HG03175 (cell line): ENCODE data around the gene SPECC1.
"Not testable (repeated sequence)": the region's sequence is repeated elsewhere in the genome, so short reads cannot be mapped to it uniquely, and the experiment has no call there.

Experiments
- ATAC-seq: cut with Tn5 transposase; IDR thresholded peaks from one replicate; pipeline ENCODE4 v1.9.1; 2021; ENCODE audit warnings: mild to moderate bottlenecking, moderate library complexity; ENCODE audit not compliant: unreplicated experiment

The SPECC1 gene

DNA sequence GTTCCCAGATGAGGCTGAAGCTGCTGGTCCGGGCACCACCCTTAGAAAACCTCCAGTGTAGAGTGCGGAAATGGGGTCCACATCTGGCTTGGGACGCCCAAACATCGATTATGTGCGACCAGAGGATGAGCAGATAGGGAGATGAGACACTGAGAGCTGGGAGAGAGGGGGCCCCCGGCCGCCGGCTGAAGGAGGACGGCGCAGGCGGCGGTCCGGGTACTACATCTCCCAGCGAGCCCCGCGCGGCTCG is 182 bp upstream of the SPECC1 start:
- ATAC-seq: no peak

DNA sequence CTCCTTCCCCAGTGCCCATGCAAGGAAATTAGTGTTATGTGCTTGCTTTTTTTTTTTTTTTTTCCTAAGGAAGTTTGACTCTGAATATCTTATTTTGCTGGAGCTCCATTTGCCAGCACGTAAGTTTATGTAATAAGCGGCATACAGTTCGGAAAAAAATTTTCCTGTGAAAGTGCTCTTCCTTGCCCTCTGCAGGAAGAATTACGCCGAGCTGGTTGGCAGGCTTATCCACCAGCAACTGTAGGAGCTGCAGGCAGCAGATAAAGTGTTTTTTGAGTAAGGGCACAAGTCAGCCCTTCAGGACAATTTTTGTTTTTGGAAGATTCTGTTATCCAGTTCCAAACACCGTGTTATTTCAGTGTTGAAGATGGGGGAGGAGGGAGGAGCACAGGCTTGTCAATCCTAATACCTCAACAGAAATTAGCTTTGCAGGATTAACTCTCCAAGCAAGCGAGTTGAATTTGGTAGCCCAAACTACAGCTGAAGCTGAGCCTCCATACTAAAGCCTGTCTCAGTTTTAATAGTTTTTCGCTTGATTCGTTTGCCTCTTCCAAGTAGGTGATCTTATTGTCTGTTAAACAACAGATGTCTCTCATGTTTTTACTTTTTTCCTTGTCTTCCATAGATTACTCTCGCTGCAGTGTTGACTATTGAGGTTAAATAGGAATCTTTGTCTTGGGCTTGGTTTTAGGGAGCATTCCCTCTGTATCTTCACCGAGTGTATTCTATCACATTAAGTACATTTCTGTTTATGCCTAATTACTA is 1.1 kb downstream of the SPECC1 start:
- ATAC-seq: no peak

DNA sequence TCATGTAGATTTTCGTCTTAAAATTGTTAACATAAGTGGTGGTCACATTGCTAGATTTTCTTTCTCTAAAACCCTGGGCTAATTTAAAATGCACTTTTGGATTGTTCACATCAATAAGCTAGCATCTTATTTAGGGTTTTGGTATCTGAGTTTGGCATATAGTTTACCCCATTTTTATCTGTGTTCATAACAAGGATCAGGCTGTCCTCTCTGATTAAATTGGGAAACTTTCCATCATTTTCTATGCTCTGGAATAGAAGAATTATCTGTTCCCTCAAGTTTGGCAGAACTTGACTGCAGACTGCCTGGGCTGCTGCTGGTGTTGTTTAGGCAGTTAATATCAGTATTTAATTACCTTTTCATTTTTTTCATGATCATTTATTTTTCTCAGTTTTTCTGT is 1.8 kb downstream of the SPECC1 start:
- no peak for ATAC-seq

DNA sequence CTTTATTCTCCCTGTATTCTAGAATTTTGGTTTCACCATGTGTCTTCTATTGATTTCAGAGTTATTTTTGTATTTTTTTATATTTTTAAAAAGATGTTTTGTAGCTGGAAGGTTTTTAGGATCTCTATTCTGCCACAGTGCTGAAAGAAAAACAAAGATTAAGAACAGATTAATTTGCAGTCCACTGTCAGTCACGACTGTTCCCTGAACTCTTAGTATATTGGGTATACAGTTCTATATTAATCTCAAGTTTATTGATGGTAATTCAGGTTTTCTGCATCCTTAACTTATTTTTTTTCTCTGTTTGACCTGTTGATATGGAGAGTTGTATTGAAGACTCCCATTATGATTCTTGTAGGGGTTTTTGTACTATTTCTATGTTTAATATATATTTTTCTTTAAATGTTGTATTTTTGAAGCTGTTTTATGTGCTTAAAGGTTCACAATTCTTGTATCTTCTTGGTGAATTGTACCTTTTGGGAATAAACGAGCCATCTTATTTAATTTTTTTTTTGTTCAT is 2.9 kb downstream of the SPECC1 start:
- ATAC-seq: no peak

DNA sequence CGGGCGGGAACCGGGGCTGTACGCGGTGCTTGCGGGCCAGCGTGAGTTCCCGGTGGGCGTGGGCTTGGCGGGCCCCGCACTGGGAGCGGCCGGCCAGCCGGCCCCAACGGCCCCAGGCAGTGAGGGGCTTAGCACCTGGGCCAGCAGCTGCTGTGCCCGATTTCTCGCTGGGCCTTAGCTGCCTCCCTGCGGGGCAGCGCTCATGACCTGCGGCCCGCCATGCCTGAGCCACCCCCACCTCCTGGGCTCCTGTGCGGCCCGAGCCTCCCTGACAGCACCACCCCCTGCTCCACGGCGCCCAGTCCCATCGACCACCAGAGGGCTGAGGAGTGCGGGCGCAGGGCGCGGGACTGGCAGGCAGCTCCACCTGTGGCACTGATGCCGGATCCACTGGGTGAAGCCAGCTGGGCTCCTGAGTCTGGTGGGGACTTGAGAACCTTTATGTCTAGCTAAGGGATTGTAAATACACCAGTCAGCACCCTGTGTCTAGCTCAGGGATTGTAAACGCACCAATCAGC is 7.4 kb downstream of the SPECC1 start:
- ATAC-seq: not testable (repeated sequence)

DNA sequence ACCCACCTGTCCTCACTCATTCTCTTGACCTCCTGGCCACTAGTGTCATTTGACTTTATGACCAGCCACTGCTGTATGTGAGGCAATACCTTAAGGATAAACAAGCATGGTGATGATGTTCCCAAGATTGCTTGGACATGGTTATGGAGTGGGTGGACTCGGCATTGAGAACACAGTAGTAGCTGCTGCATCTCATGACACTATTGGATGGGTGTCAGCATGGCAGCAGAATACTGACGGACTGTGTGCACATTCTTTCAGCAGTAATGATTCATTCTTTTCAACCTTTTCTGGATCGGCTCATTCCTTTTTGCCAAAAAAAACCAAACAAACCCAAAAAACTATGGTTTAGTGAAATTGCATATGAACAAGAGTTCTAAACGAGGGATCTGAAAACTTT is 13.5 kb downstream of the SPECC1 start:
- ATAC-seq: no peak

DNA sequence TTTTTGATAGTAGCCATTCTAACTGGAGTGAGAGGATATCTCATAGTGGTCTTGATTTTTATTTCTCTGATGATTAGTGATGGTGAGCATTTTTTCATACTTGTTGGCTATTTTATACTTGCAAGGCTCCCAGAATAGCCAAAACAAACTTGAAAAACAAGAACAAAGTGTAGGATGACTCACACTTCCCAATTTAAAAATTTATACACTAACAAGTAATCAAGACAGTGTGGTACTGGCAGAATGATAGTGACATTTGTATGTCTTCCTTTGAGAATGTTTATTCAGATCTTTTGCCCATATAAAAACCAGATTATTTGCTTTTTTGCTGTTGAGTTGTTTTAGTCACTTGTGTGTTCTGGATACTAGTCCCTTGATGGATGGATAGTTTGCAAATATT is 17.8 kb downstream of the SPECC1 start:
- no peak for ATAC-seq

DNA sequence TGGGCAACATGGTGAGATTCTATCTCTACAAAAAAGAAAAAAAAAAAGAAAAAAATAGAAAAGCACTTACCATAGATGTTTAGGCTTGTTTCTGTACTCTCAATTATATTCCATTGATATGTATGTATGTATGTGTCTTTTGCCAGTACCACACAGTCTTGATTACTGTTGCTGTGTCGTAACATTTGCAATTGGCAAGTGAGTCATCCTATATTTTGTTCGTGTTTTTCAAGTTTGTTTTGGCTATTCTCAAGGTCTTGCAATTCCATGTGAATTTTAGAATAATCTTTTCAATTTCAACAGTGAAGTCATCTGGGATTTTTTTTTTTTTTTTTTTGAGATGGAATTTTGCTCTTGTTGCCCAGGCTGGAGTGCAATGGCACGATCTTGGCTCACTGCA is 19.3 kb downstream of the SPECC1 start:
- ATAC-seq: no peak

DNA sequence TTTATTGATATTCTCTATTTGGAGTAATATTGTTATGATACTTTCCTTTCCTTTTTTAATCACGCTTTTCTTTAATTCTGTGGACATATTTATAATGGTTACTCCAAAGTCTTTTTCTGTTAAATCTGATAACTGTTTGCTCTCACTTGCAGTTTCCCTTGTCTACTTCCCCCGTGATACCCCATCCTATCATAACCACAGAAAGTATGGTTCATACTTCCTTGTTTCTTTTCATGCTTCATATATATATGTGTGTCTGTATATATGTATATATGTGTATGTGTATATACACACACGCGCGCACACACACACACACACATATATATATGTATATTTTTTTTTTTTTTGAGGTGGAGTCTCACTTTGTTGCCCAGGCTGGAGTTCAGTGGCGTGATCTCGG is 23.5 kb downstream of the SPECC1 start:
- no peak for ATAC-seq

DNA sequence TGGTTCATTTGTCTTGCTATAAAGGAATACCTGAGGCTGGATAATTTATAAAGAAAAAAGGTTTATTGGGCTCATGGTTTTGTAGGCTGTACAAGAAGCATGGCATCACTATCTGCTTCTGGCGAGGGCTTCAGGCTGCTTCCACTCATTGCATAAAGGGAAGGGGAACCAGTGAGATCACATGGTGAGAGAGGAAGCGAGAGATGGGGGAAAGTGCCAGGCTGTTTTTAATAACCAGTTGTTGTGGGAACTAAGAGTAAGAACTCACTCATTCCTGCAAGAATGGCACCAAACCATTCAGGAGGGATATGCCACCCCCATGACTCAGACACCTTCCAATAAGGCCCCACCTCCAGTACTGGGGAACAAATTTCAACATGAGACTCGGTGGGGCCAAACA is 24.3 kb downstream of the SPECC1 start:
- no peak for ATAC-seq

DNA sequence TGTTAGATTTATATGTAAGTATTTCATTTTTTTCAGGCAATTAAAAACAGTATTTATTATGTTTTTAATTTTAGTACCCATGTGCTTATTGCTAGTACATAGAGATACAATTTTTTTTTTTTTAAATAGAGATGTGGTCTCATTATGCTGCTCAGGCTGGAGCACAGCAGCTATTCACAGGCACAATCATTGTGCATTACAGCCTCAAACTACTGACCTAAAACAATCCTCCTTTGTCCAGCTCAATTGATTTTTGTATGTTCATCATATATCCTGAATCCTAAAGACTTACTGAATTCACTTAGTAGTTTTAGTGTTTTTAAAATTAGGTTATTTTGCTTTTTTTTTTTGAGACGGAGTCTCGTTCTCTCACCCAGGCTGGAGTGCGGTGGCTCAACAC is 26.3 kb downstream of the SPECC1 start:
- no peak for ATAC-seq

DNA sequence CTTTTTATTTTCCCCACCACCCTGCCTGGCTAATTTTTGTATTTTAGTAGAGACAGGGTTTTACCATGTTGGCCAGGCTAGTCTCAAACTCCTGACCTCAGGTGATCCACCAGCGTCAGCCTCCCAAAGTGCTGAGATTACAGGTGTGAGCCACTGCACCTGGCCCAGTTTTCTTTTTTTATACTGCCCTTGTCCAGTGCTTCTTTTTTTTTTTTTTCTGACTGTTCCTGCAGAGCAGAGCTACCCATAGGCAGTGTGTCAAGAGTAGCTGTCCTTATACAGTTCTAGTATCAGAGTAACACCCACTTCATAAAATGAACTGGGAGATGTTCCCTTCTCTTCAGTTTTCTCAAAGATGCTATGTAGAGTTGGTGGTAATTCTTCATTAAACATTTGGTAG is 28.1 kb downstream of the SPECC1 start:
- not testable (repeated sequence) for ATAC-seq

DNA sequence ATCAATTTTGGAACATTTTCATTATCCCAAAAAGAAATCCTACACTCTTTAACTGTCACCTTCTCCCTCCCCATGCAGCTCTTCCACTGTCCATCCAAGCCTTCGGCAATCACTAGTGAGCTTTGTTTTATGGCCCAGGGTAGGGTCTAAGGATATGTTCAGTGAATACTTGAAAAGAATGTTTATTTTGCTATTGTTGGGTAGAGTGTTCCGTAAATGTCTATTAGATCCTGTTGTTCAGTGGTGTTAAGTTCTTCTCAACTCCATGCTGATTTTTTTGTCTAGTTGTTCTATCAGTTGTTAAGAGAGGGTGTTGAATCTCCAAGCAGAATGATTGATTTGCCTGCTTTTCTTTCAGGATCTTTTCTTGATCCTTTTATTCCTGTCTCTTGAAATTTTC is 29.9 kb downstream of the SPECC1 start:
- ATAC-seq: no peak

DNA sequence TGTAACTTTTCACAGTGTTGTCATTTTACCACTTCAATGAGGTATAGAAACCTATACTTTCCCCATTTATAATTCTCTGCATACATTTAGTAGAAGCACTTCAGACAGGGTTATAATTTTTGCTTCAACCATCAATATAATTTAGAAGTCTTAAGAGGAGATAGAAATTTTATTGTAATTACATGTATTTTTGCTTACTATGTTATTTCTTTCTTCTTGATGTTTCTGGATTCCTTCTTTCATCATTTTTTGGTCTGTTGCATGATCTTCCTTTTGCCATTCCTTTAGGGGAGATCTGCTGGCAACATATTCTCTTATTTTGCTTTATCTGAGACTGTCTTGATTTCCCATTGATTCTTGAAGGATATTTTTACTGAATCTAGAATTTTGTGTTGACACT is 31.1 kb downstream of the SPECC1 start:
- ATAC-seq: no peak

DNA sequence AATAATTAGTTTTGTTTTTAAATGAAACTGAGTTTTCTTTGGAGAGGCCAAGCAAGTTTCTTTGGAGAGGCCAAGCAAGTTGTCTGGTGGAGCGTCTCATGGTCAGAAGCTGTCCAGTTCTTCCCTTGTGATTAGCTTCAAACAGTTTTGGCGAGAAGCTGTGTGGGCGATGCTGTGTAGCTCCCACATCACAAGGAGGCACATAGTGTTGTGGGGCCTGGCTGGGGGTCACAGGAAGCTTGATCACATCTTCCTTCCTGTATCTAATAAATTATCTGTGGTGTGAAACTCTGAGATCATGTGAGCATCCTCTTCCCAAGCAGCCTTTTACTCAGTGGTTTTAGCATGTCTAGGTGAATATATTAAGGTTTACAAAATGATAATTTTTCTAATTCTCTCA is 33.9 kb downstream of the SPECC1 start:
- no peak for ATAC-seq

DNA sequence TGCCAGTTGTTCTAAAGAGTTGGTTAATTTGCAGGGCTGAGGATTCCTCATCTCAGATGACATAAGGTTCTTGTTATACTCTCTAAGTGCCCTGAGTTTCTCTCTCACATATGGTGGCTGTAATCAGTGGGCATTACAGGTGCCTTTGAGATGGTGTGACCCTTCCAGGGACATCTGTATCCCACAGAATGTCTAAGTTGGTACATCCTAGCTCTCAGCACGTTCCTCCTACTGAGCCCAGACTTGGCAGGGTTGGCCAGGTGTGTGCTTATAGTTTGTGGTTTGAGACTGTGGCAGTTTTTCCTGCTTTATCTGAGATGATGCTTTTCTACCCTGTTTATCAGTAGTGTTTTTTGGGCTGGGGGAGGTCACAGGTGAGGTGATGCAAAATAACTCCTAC is 36.3 kb downstream of the SPECC1 start:
- no peak for ATAC-seq

DNA sequence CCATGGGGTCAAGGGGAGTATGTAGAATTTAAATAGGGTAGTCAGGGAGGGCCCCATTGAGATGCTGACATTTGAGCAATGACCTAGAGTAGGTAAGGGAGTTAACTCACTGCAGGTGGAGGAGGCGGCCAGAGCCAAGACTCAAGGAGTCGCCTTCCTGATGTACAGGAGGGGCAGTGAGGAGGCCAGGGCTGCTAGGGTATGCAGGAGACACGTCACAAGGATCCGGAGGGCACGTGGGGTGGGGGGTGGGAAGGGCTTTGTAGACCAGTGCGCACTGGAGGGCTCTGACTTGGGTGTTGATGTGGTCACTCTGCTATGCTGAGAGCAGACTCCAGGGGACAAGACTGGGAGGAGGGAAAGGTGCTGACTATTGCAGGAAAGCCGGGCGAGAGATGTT is 37.5 kb downstream of the SPECC1 start:
- no peak for ATAC-seq

DNA sequence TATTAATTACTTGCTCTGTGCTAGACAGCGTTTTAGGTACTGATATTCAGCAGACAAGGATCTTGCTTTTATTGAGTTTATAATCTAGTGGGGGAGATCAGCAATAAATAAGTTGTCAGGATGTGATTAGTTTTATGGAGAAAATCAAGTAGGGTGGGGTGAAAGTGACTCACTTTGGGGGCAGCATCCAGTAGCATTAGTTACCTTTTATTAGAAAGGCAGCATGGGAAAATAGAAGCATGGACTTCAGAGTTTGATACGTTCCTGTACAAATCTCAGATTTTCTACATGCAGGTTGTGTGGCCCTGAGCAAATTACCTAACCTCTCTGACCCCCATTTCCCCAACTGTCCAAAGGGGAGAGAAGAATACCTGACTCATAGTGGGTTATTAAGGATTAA is 42.5 kb downstream of the SPECC1 start:
- ATAC-seq: no peak

DNA sequence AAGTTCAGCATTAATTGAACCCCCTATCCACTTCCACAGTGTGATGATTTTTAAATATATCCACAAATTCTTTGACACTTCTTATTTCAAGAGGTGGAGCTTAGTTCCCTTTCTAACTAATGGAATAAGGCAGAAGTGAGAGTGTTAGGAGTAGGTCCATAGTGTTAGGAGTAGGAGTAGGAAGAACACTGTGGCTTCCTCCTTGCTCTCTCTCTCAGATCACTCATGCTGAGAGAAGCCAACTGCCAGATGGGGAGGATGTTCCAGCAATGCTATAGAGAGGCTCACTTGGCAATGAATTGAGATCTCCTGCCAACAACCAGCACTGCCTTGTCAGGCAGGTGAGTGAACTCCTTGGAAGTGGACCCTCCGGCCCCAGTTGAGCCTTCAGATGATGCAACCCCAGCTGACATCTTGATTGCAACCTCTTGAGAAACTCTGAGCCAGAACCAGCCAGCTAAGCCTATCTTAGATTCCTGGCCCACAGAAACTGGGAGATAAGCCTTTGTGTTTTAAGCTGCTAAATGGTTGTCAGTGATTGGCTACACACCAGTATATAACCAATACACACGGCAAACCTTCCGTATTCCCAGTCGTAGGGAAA is 44.3 kb downstream of the SPECC1 start:
- no peak for ATAC-seq

DNA sequence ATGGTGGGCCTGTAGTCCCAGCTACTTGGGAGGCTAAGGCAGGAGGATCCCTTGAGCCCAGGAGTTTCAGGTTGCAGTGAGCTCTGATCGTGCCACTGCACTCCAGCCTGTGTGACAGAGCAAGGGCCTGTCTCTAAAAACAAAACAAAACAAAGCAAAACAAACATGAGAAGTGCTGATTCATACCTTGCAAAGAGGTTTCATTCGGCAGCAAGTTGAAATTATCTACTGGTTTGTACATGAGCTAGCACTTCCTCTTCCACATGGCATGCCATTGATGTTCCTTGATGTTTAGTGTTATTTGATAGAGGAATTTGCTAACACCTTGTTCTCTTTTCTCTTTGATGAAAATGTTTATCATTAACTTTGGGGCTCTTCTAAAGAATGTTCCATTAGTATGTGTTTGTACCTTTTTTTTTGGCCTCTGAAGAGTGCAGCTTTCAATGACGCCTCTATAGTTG is 50.6 kb downstream of the SPECC1 start:
- ATAC-seq: peak; percentile 59

DNA sequence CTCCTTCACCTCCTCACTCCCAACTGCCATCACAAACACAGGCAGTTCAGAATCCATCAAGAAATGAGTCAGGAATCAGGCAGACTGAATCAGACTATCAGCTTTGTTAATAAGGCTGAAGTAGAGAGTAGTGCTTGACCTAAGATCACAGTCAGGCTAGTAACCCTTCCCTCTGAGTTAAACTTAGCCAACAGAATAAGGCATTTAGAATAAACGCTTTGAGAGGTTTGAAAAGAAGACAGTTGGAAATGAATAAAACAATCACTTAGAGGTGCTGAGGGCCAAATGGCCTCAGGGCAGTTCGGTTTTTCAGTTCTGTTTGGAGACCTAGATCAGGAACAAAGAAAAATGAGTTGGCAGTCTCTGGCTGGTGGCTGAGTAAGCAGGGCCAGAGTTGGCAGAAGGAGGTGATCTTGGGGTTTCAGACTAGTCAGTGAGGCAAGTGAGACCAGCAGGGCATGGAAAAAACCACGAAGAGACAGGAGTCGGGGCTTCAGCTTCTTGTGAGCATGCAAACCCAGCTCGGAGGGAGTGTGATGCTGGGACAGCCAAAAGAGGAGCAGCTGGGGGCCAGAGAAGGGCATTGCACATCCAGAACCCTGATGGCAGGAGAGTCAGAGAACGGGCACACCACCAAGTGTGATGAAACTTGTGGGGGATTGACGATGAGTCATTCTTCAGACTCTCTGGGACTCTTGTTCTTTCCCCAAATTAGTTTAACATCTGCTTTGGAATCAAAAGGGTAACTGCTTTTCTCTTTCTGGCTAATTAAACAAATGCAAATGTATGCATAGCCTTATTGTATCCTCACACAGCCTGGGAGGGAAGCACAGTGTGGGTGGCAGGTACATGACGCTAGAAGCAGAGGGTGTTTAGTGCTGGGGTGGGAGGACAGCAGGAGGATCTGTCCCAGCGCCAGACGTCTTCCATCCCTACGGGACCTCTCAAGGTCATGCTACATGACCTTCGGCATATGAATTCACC is 54.8 kb downstream of the SPECC1 start:
- ATAC-seq: no peak
